ENCODE data around the gene LONP2. TPM values are rescaled to one million over a fixed set of nuclear protein-coding genes. Genes with fewer than 3 reads are reported as not detected.

Gene LONP2
- total and polyA plus RNA-seq, 4 donors: 30.0 to 304 (median 52.8) TPM

DNA sequence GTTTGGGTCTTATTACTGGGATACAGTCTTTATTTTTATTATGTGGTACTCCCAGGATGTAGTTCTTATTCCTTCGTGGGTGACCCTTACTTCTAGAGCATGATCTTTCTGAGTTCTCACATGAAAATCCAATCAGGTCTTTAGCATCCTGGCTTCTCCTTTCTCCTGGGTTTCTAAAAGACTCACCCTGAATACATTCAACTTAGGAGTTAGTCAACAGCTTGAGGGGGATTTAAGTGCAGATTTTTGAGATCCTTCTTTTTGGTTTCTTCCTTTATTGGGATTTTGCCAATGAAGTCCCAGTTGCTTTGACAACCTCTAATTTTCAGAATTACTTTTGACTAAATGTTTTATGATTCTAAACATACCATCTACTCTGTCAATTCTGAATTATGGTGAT, 72.9 kb downstream of the LONP2 start:
- peaks cover 0 to 3% (median 0%) of the 10 kb centered on the region in 4 donors for H3K4me1 ChIP-seq (ENCODE audit: control insufficient read depth in 4 of 4, insufficient read depth in 4 of 4, low read length in 3 of 4)
- no peak overlapping the region for H3K27ac ChIP-seq (ENCODE audit: low read depth in 1 of 2, low read length in 2 of 2)
- TF ChIP-seq EGR1 (IDR thresholded peaks at IDR 0.05; ENCODE audit: low read depth in 2 of 2) (no peak), RAD21 (IDR thresholded peaks at IDR 0.05) (no peak), HNF4A (conservative IDR thresholded peaks at IDR 0.05) (no peak), HNF4G (IDR thresholded peaks at IDR 0.05) (no peak), FOXA2 (IDR thresholded peaks at IDR 0.05) (no peak), YY1 (IDR thresholded peaks at IDR 0.05) (no peak), JUND (IDR thresholded peaks at IDR 0.05) (no peak), NR2F2 (IDR thresholded peaks at IDR 0.05) (no peak), FOXA1 (IDR thresholded peaks at IDR 0.05) (no peak), TAF1 (conservative IDR thresholded peaks at IDR 0.05) (no peak), SP1 (IDR thresholded peaks at IDR 0.05) (no peak), GABPA (IDR thresholded peaks at IDR 0.05 in 1 of 2, conservative IDR thresholded peaks at IDR 0.05 in 1 of 2) (no peak), RXRA (IDR thresholded peaks at IDR 0.05) (no peak)
- TF ChIP-seq, protein P1, sequence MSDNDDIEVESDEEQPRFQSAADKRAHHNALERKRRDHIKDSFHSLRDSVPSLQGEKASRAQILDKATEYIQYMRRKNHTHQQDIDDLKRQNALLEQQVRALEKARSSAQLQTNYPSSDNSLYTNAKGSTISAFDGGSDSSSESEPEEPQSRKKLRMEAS (IDR thresholded peaks at IDR 0.05): no peak
- TF ChIP-seq, protein P2, sequence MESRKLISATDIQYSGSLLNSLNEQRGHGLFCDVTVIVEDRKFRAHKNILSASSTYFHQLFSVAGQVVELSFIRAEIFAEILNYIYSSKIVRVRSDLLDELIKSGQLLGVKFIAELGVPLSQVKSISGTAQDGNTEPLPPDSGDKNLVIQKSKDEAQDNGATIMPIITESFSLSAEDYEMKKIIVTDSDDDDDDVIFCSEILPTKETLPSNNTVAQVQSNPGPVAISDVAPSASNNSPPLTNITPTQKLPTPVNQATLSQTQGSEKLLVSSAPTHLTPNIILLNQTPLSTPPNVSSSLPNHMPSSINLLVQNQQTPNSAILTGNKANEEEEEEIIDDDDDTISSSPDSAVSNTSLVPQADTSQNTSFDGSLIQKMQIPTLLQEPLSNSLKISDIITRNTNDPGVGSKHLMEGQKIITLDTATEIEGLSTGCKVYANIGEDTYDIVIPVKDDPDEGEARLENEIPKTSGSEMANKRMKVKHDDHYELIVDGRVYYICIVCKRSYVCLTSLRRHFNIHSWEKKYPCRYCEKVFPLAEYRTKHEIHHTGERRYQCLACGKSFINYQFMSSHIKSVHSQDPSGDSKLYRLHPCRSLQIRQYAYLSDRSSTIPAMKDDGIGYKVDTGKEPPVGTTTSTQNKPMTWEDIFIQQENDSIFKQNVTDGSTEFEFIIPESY (IDR thresholded peaks at IDR 0.05): no peak
- TF ChIP-seq, protein P3, sequence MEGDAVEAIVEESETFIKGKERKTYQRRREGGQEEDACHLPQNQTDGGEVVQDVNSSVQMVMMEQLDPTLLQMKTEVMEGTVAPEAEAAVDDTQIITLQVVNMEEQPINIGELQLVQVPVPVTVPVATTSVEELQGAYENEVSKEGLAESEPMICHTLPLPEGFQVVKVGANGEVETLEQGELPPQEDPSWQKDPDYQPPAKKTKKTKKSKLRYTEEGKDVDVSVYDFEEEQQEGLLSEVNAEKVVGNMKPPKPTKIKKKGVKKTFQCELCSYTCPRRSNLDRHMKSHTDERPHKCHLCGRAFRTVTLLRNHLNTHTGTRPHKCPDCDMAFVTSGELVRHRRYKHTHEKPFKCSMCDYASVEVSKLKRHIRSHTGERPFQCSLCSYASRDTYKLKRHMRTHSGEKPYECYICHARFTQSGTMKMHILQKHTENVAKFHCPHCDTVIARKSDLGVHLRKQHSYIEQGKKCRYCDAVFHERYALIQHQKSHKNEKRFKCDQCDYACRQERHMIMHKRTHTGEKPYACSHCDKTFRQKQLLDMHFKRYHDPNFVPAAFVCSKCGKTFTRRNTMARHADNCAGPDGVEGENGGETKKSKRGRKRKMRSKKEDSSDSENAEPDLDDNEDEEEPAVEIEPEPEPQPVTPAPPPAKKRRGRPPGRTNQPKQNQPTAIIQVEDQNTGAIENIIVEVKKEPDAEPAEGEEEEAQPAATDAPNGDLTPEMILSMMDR (IDR thresholded peaks at IDR 0.05; ENCODE audit: low read depth, low read length, missing input control): no peak
- TF ChIP-seq, protein P4, sequence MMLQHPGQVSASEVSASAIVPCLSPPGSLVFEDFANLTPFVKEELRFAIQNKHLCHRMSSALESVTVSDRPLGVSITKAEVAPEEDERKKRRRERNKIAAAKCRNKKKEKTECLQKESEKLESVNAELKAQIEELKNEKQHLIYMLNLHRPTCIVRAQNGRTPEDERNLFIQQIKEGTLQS (IDR thresholded peaks at IDR 0.05): no peak
- TF ChIP-seq, protein P5, sequence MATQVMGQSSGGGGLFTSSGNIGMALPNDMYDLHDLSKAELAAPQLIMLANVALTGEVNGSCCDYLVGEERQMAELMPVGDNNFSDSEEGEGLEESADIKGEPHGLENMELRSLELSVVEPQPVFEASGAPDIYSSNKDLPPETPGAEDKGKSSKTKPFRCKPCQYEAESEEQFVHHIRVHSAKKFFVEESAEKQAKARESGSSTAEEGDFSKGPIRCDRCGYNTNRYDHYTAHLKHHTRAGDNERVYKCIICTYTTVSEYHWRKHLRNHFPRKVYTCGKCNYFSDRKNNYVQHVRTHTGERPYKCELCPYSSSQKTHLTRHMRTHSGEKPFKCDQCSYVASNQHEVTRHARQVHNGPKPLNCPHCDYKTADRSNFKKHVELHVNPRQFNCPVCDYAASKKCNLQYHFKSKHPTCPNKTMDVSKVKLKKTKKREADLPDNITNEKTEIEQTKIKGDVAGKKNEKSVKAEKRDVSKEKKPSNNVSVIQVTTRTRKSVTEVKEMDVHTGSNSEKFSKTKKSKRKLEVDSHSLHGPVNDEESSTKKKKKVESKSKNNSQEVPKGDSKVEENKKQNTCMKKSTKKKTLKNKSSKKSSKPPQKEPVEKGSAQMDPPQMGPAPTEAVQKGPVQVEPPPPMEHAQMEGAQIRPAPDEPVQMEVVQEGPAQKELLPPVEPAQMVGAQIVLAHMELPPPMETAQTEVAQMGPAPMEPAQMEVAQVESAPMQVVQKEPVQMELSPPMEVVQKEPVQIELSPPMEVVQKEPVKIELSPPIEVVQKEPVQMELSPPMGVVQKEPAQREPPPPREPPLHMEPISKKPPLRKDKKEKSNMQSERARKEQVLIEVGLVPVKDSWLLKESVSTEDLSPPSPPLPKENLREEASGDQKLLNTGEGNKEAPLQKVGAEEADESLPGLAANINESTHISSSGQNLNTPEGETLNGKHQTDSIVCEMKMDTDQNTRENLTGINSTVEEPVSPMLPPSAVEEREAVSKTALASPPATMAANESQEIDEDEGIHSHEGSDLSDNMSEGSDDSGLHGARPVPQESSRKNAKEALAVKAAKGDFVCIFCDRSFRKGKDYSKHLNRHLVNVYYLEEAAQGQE (IDR thresholded peaks at IDR 0.05): no peak
- no peak for DNase-seq (ENCODE audit: low spot score)
- H3K36me3 ChIP-seq (ENCODE audit: control insufficient read depth in 4 of 4, insufficient read depth in 3 of 4, low read depth in 1 of 4, low read length in 3 of 4): peaks cover 2 to 38% (median 16%) of the 10 kb centered on the region in 4 donors
- H3K27me3 ChIP-seq (ENCODE audit: control insufficient read depth in 4 of 4, insufficient read depth in 4 of 4, low read length in 3 of 4): no peaks in the 10 kb centered on the region
- no peak overlapping the region for H3K4me3 ChIP-seq (ENCODE audit: low read depth in 1 of 3, low read length in 3 of 3)
- H3K9me3 ChIP-seq (ENCODE audit: control insufficient read depth in 4 of 4, low read length in 3 of 4): peaks cover 0 to 1% (median 0%) of the 10 kb centered on the region in 4 donors
- 89% methylated on average over 1 of the region's 1 CpG for WGBS
- no peak overlapping the region for H3K9ac ChIP-seq (ENCODE audit: low read depth in 1 of 2, low read length in 2 of 2)
